Activated CD4-positive, alpha-beta T cell treated with anti-CD3 and anti-CD28 coated beads, Interleukin-2, amount 10 ng/mL, durations not matched to agents 7 days and 5 days (primary cell): ENCODE results near the gene NAPA. TPM values are rescaled to one million over a fixed set of nuclear protein-coding genes. Genes with fewer than 3 reads are reported as not detected.

Experiments
- CTCF ChIA-PET: fragments of 350-600 bp; sonication (Branson Sonifier 250); formaldehyde crosslinking; loops from one replicate; lab custom pipeline; 2021; ENCODE audit warnings: antibody characterized with exemption; lab: Charles Lee
- POLR2A ChIA-PET: fragments of 350-600 bp; sonication (Branson Sonifier 250); formaldehyde crosslinking; loops from one replicate; lab custom pipeline; 2021; ENCODE audit warnings: antibody characterized with exemption; lab: Charles Lee
- DNase-seq: peaks from one replicate; pipeline ENCODE4 v3.0.0-alpha.2; 2020
- H3K27ac Mint-ChIP-seq: one replicate; pipeline ENCODE4 v1.8.0; 2021; ENCODE audit warnings: mild to moderate bottlenecking, moderate library complexity, mixed read lengths
- H3K27me3 Mint-ChIP-seq: one replicate; pipeline ENCODE4 v1.8.0; 2021; ENCODE audit warnings: mixed read lengths
- H3K36me3 Mint-ChIP-seq: one replicate; pipeline ENCODE4 v1.8.0; 2021; ENCODE audit warnings: low read depth, mixed read lengths
- H3K4me1 Mint-ChIP-seq: one replicate; pipeline ENCODE4 v1.8.0; 2021; ENCODE audit warnings: mixed read lengths
- H3K4me3 Mint-ChIP-seq: one replicate; pipeline ENCODE4 v1.8.0; 2021; ENCODE audit warnings: mild to moderate bottlenecking, moderate library complexity, mixed read lengths
- H3K9me3 Mint-ChIP-seq: one replicate; pipeline ENCODE4 v1.8.0; 2021; ENCODE audit warnings: mixed read lengths
- total RNA-seq, 2 experiments: library from RNA; stranded (reverse); gene quantifications; one replicate each; pipeline ENCODE4 v1.2.3, GENCODE V29; 2021

NAPA gene
- total RNA-seq, 2 experiments from 2014 or later: 121 to 133 TPM

- H3K4me3 Mint-ChIP-seq: no peak overlapping the region
- no peaks in the 10 kb centered on the region for H3K9me3 Mint-ChIP-seq
- ChIA-PET CTCF (interaction anchor here (1.4 kb wide), 1 partner anchor 46 kb away, joined by 3 read pairs; no protein-coding TSS in a partner anchor), POLR2A (no interaction called here)
- DNase-seq: no peak
- no peak overlapping the region for H3K27ac Mint-ChIP-seq
- H3K27me3 Mint-ChIP-seq: peaks cover 36% of the 10 kb centered on the region
- peaks cover 2% of the 10 kb centered on the region for H3K36me3 Mint-ChIP-seq
- peaks cover 12% of the 10 kb centered on the region for H3K4me1 Mint-ChIP-seq
These were observed 41.5 kb downstream of the NAPA start for GRCh38 chr19:47473336-47473735.

- Mint-ChIP-seq H3K27ac (no peak within 1 kb of the TSS), H3K36me3 (peaks cover 2% of the 10 kb centered on the region), H3K4me1 (peaks cover 12% of the 10 kb centered on the region), H3K27me3 (peaks cover 42% of the 10 kb centered on the region), H3K9me3 (no peaks in the 10 kb centered on the region), H3K4me3 (no peak within 1 kb of the TSS)
- DNase-seq: peak; percentile 78
- CTCF ChIA-PET: interaction anchor here (0.8 kb wide), 1 partner anchor 12 kb away, joined by 3 read pairs; the partner anchor contains the start of gene KPTN
- POLR2A ChIA-PET: interaction anchor here (0.6 kb wide), 1 partner anchor 156 kb away, joined by 6 read pairs; no protein-coding TSS in a partner anchor
These were observed 43.0 kb downstream of the NAPA start, which contains the start of gene SLC8A2 for GRCh38 chr19:47471733-47472457. TSS of gene SLC8A2 (minus strand) at chr19:47471893. CDS start at chr19:47466403, 5,490 bp downstream.

GRCh38 chr19:47471381-47471732 is 43.5 kb downstream of the NAPA start:
- DNase-seq: no peak
- ChIA-PET POLR2A (no interaction called here), CTCF (no interaction called here)
- H3K4me3 Mint-ChIP-seq: no peak overlapping the region
- no peak overlapping the region for H3K27ac Mint-ChIP-seq
- H3K27me3 Mint-ChIP-seq: peaks cover 42% of the 10 kb centered on the region
- H3K36me3 Mint-ChIP-seq: peaks cover 2% of the 10 kb centered on the region
- H3K9me3 Mint-ChIP-seq: no peaks in the 10 kb centered on the region
- H3K4me1 Mint-ChIP-seq: peaks cover 12% of the 10 kb centered on the region

- Mint-ChIP-seq H3K36me3 (peaks cover 2% of the 10 kb centered on the region), H3K4me1 (peaks cover 12% of the 10 kb centered on the region), H3K4me3 (no peak overlapping the region), H3K27me3 (peaks cover 42% of the 10 kb centered on the region), H3K27ac (no peak overlapping the region), H3K9me3 (no peaks in the 10 kb centered on the region)
- CTCF ChIA-PET: interaction anchor here (0.7 kb wide), 1 partner anchor 13 kb away, joined by 4 read pairs; the partner anchor contains the start of gene KPTN
- no peak for DNase-seq
- POLR2A ChIA-PET: no interaction called here
These were observed 44.2 kb downstream of the NAPA start for GRCh38 chr19:47470447-47471195.

GRCh38 chr19:47469719-47470118 is 45.1 kb downstream of the NAPA start:
- Mint-ChIP-seq H3K4me3 (no peak overlapping the region), H3K9me3 (no peaks in the 10 kb centered on the region), H3K27me3 (peaks cover 42% of the 10 kb centered on the region), H3K4me1 (peaks cover 12% of the 10 kb centered on the region), H3K36me3 (peaks cover 2% of the 10 kb centered on the region), H3K27ac (no peak overlapping the region)
- POLR2A ChIA-PET: no interaction called here
- CTCF ChIA-PET: interaction anchor here (0.7 kb wide), 1 partner anchor 14 kb away, joined by 4 read pairs; the partner anchor contains the start of gene KPTN
- no peak for DNase-seq

- H3K4me1 Mint-ChIP-seq: peaks cover 12% of the 10 kb centered on the region
- CTCF ChIA-PET: no interaction called here
- no peak for DNase-seq
- peaks cover 2% of the 10 kb centered on the region for H3K36me3 Mint-ChIP-seq
- H3K4me3 Mint-ChIP-seq: no peak overlapping the region
- POLR2A ChIA-PET: no interaction called here
- H3K27me3 Mint-ChIP-seq: peaks cover 43% of the 10 kb centered on the region
- H3K27ac Mint-ChIP-seq: no peak overlapping the region
- no peaks in the 10 kb centered on the region for H3K9me3 Mint-ChIP-seq
These were observed 45.5 kb downstream of the NAPA start for GRCh38 chr19:47469363-47469700.

GRCh38 chr19:47467914-47468313 is 46.9 kb downstream of the NAPA start:
- CTCF ChIA-PET: interaction anchor here (1.6 to 1.8 kb wide), 2 partner anchors 12 to 16 kb away, joined by 4 to 10 read pairs; partner anchors contain the start of gene KPTN
- POLR2A ChIA-PET: no interaction called here
- Mint-ChIP-seq H3K27ac (no peak overlapping the region), H3K4me1 (peaks cover 12% of the 10 kb centered on the region), H3K4me3 (no peak overlapping the region), H3K27me3 (peaks cover 45% of the 10 kb centered on the region), H3K9me3 (no peaks in the 10 kb centered on the region), H3K36me3 (peaks cover 2% of the 10 kb centered on the region)
- DNase-seq: no peak

GRCh38 chr19:47465957-47466356 is 48.9 kb downstream of the NAPA start:
- Mint-ChIP-seq H3K9me3 (no peaks in the 10 kb centered on the region), H3K4me3 (no peak overlapping the region), H3K27me3 (peaks cover 35% of the 10 kb centered on the region), H3K4me1 (peaks cover 5% of the 10 kb centered on the region), H3K36me3 (no peaks in the 10 kb centered on the region), H3K27ac (no peak overlapping the region)
- CTCF ChIA-PET: no interaction called here
- POLR2A ChIA-PET: no interaction called here
- no peak for DNase-seq

- Mint-ChIP-seq H3K4me3 (no peak overlapping the region), H3K4me1 (peaks cover 5% of the 10 kb centered on the region), H3K27me3 (peaks cover 26% of the 10 kb centered on the region), H3K36me3 (no peaks in the 10 kb centered on the region), H3K9me3 (no peaks in the 10 kb centered on the region), H3K27ac (no peak overlapping the region)
- ChIA-PET POLR2A (no interaction called here), CTCF (interaction anchor here (0.6 kb wide), 1 partner anchor 74 kb away, joined by 3 read pairs; no protein-coding TSS in a partner anchor)
- no peak for DNase-seq
These were observed 50.0 kb downstream of the NAPA start for GRCh38 chr19:47464675-47465419.

- Mint-ChIP-seq H3K4me1 (peaks cover 1% of the 10 kb centered on the region), H3K9me3 (no peaks in the 10 kb centered on the region), H3K27me3 (peaks cover 5% of the 10 kb centered on the region), H3K4me3 (no peak overlapping the region), H3K36me3 (no peaks in the 10 kb centered on the region), H3K27ac (no peak overlapping the region)
- ChIA-PET CTCF (interaction anchor here (0.7 kb wide), 1 partner anchor 22 kb away, joined by 4 read pairs; the partner anchor contains the start of gene KPTN), POLR2A (no interaction called here)
- no peak for DNase-seq
These were observed 53.0 kb downstream of the NAPA start for GRCh38 chr19:47461876-47462275.

- Mint-ChIP-seq H3K4me1 (peaks cover 1% of the 10 kb centered on the region), H3K36me3 (no peaks in the 10 kb centered on the region), H3K9me3 (no peaks in the 10 kb centered on the region), H3K4me3 (no peak overlapping the region), H3K27me3 (peaks cover 26% of the 10 kb centered on the region), H3K27ac (no peak overlapping the region)
- CTCF ChIA-PET: no interaction called here
- POLR2A ChIA-PET: no interaction called here
- no peak for DNase-seq
These were observed 55.4 kb downstream of the NAPA start for GRCh38 chr19:47459477-47459876.

- no peak for DNase-seq
- ChIA-PET POLR2A (no interaction called here), CTCF (no interaction called here)
- Mint-ChIP-seq H3K4me3 (no peak overlapping the region), H3K27me3 (peaks cover 28% of the 10 kb centered on the region), H3K4me1 (peaks cover 1% of the 10 kb centered on the region), H3K9me3 (no peaks in the 10 kb centered on the region), H3K27ac (no peak overlapping the region), H3K36me3 (no peaks in the 10 kb centered on the region)
These were observed 56.2 kb downstream of the NAPA start for GRCh38 chr19:47458672-47459071.
